HepG2 (cell line): ENCODE data around the gene ADSS1. TPM values are rescaled to one million over a fixed set of nuclear protein-coding genes. Genes with fewer than 3 reads are reported as not detected.

Experiments
- ATAC-seq: fragments of 200-7000 bp; cut with Tn5 transposase; 3 replicates; pipeline ENCODE4 v1.9.1; 2020; ENCODE audit warnings: mild to moderate bottlenecking, moderate library complexity
- BruUV-seq: library from RNA; stranded (reverse); fragments of 400-500 nt; replicated peaks from 2 replicates; lab custom pipeline; 2021; lab: Mats Ljungman, UMichigan
- CTCF ChIA-PET: fragments of 300-600 bp; formaldehyde crosslinking; extraction: SDS; loops from one replicate; lab custom pipeline; 2021; ENCODE audit warnings: low total read pairs, inconsistent platforms, low intra/inter-chr PET ratio; lab: Yijun Ruan, JAX
- POLR2A ChIA-PET: fragments of 350-600 bp; sonication (Branson Sonifier 250); formaldehyde crosslinking; loops from one replicate; lab custom pipeline; 2020; ENCODE audit warnings: antibody characterized with exemption, inconsistent platforms; lab: Yijun Ruan, JAX
- DNase-seq: peaks from one replicate; pipeline ENCODE4 v3.0.0-alpha.2; 2015; ENCODE audit warnings: low spot score
- FAIRE-seq: peaks from 3 replicates; lab custom pipeline; 2011; peaks lifted over from hg19 to GRCh38; lab: Jason Lieb, UNC
- H2AFZ ChIP-seq: one replicate; pipeline ENCODE4 v1.6.1; 2011; ENCODE audit warnings: low read length, inconsistent platforms
- H3K27ac ChIP-seq: fragments of 300-600 bp; 3 replicates; pipeline ENCODE4 v1.8.0; 2011; ENCODE audit warnings: mixed run types, mild to moderate bottlenecking, mixed read lengths, low read length, inconsistent platforms; ENCODE audit not compliant: insufficient read depth; ENCODE audit errors: extremely low read length
- H3K27me3 ChIP-seq, 2 experiments: fragments of 200-600 bp in 1 of 2; 2 replicates in 1 of 2; 3 replicates in 1 of 2; pipeline versions ENCODE4 v1.6.0 to v1.8.0; 2011; ENCODE audit warnings: low read length in 2 of 2, mild to moderate bottlenecking in 2 of 2, moderate library complexity in 2 of 2, inconsistent platforms in 1 of 2; ENCODE audit not compliant: insufficient read depth in 2 of 2, control insufficient read depth in 1 of 2
- H3K36me3 ChIP-seq, 2 experiments: fragments of 200-600 bp in 1 of 2; replicated peaks in 1 of 2; 2 replicates in 1 of 2; 3 replicates in 1 of 2; pipeline versions ENCODE4 v1.5.1 to v1.8.0; 2011; ENCODE audit warnings: low read length in 2 of 2, inconsistent platforms in 1 of 2; ENCODE audit not compliant: insufficient read depth in 2 of 2, control insufficient read depth in 1 of 2
- H3K4me1 ChIP-seq: 2 replicates; pipeline ENCODE4 v1.5.1; 2012; ENCODE audit warnings: low read length, inconsistent platforms; ENCODE audit not compliant: insufficient read depth
- H3K4me2 ChIP-seq: 2 replicates; pipeline ENCODE4 v1.6.0; 2011; ENCODE audit warnings: low read depth, low read length, inconsistent platforms
- H3K4me3 ChIP-seq, 3 experiments: fragments of 200-600 bp in 1 of 3; sonication (generic), shearing (Covaris generic) in 1 of 3; replicated peaks in 1 of 3; 2 replicates each; pipeline ENCODE4 v1.5.1; 2011 to 2016; ENCODE audit warnings: low read length in 3 of 3, inconsistent platforms in 2 of 3, low read depth in 2 of 3, mild to moderate bottlenecking in 2 of 3, control low read depth in 1 of 3, mixed read lengths in 1 of 3; ENCODE audit not compliant: insufficient read depth in 1 of 3
- H3K79me2 ChIP-seq: one replicate; pipeline ENCODE4 v1.6.1; 2011; ENCODE audit warnings: low read length, inconsistent platforms; ENCODE audit not compliant: insufficient read depth
- H3K9ac ChIP-seq: 2 replicates; pipeline ENCODE4 v1.6.0; 2011; ENCODE audit warnings: mild to moderate bottlenecking, low read depth, low read length, inconsistent platforms; ENCODE audit not compliant: insufficient read depth
- H3K9me3 ChIP-seq: 2 replicates; pipeline ENCODE4 v1.5.1; 2012; ENCODE audit warnings: mild to moderate bottlenecking, low read length
- H4K20me1 ChIP-seq: 2 replicates; pipeline ENCODE4 v1.6.0; 2011; ENCODE audit warnings: inconsistent platforms, mild to moderate bottlenecking, low read length, moderate library complexity; ENCODE audit not compliant: insufficient read depth
- AGO1 ChIP-seq: fragments of 200-400 bp; formaldehyde crosslinking; IDR thresholded peaks from 2 replicates; pipeline ENCODE4 v1.6.1; 2017; ENCODE audit warnings: mild to moderate bottlenecking, low read depth, low read length, moderate library complexity; ENCODE audit not compliant: poor library complexity, severe bottlenecking
- HNRNPLL ChIP-seq: fragments of 200-400 bp; formaldehyde crosslinking; IDR thresholded peaks from 2 replicates; pipeline ENCODE4 v1.6.1; 2017; ENCODE audit warnings: mild to moderate bottlenecking, low read depth, low read length; ENCODE audit not compliant: poor library complexity, severe bottlenecking
- KLF9 ChIP-seq: IDR thresholded peaks from 2 replicates; pipeline ENCODE4 v1.6.1; 2016; ENCODE audit warnings: low read depth
- MLLT10 ChIP-seq: sonication (generic); formaldehyde crosslinking; IDR thresholded peaks from 2 replicates; pipeline ENCODE4 v1.4.0; 2020; ENCODE audit warnings: missing genetic modification reagents
- NFYC ChIP-seq: IDR thresholded peaks from 2 replicates; pipeline ENCODE4 v1.6.1; 2016; ENCODE audit warnings: missing genetic modification reagents, missing compliant biosample characterization
- PAWR ChIP-seq: sonication (generic); formaldehyde crosslinking; IDR thresholded peaks from 2 replicates; pipeline ENCODE4 v1.4.0; 2020; ENCODE audit warnings: missing genetic modification reagents, mild to moderate bottlenecking, borderline replicate concordance
- PLRG1 ChIP-seq: fragments of 450-650 bp; conservative IDR thresholded peaks from 2 replicates; pipeline ENCODE4 v1.6.1; 2016
- RFXANK ChIP-seq: IDR thresholded peaks from 2 replicates; pipeline ENCODE4 v1.6.1; 2016
- RNF2 ChIP-seq: fragments of 450-650 bp; conservative IDR thresholded peaks from 2 replicates; pipeline ENCODE4 v1.6.1; 2016; ENCODE audit warnings: low read depth
- SMARCE1 ChIP-seq: fragments of 450-650 bp; IDR thresholded peaks from 2 replicates; pipeline ENCODE4 v1.6.1; 2017; ENCODE audit warnings: borderline replicate concordance
- SOX13 ChIP-seq, 3 experiments: fragments of 450-650 bp in 1 of 3; sonication (generic) in 1 of 3; formaldehyde crosslinking in 1 of 3; IDR thresholded peaks in 2 of 3; conservative IDR thresholded peaks in 1 of 3; 2 replicates each; pipeline versions ENCODE4 v1.5.0 to v1.6.1; 2016 to 2020; ENCODE audit warnings: antibody characterized with exemption in 1 of 3, mild to moderate bottlenecking in 1 of 3, missing compliant biosample characterization in 1 of 3, missing genetic modification reagents in 1 of 3, moderate library complexity in 1 of 3
- SOX6 ChIP-seq, 2 experiments: fragments of 450-650 bp in 1 of 2; sonication (generic) in 1 of 2; formaldehyde crosslinking in 1 of 2; IDR thresholded peaks; 2 replicates each; pipeline versions ENCODE4 v1.4.0 to v1.6.1; 2017 to 2020; ENCODE audit warnings: antibody characterized with exemption in 1 of 2, mild to moderate bottlenecking in 1 of 2, missing genetic modification reagents in 1 of 2
- ZBTB3 ChIP-seq: sonication (generic); formaldehyde crosslinking; IDR thresholded peaks from 2 replicates; pipeline ENCODE4 v1.4.0; 2020; ENCODE audit warnings: low read depth, mild to moderate bottlenecking, moderate library complexity, missing genetic modification reagents, borderline replicate concordance
- ZNF143 ChIP-seq: sonication (generic); formaldehyde crosslinking; IDR thresholded peaks from 2 replicates; pipeline ENCODE4 v1.4.0; 2020; ENCODE audit warnings: missing genetic modification reagents
- ZNF350 ChIP-seq: sonication (generic); formaldehyde crosslinking; IDR thresholded peaks from 2 replicates; pipeline ENCODE4 v1.4.0; 2020; ENCODE audit warnings: mild to moderate bottlenecking, low read depth, missing genetic modification reagents, borderline replicate concordance
- ZNF652 ChIP-seq: IDR thresholded peaks from 2 replicates; pipeline ENCODE4 v1.6.1; 2016; ENCODE audit warnings: low read depth, borderline replicate concordance
- WGBS: methylation state at CpG from one replicate; pipeline ENCODE4 v1.1.6; 2017; ENCODE audit warnings: low lambda C conversion rate; 5-methylcytosine and 5-hydroxymethylcytosine counted together
- in situ Hi-C: cut with HindIII; loops from 2 replicates; pipeline ENCODE4 v1.10.0; 2017; ENCODE audit warnings: low pct_unique_long_range_greater_than_20kb; ENCODE audit not compliant: extremely low pct_ligation_motif_present
- intact Hi-C: fragments of 100-400 bp; cut with micrococcal nuclease; formaldehyde crosslinking; loops from one replicate; pipeline ENCODE4 v1.10.0; 2022; ENCODE audit not compliant: unreplicated experiment
- polyA plus RNA-seq, 8 experiments: library from polyadenylated mRNA; depleted of rRNA in 3 of 8; stranded (reverse) in 7 of 8; unstranded in 1 of 8; fragments of >200 nt; fragmentation: Illumina TruSeq in 4 of 8; extraction: Trizol in 4 of 8; gene quantifications; 2 replicates each; pipeline versions ENCODE4 v1.2.1 to v1.2.3, GENCODE V29; 2011 to 2016; ENCODE audit warnings: low read depth in 4 of 8, missing spikeins in 1 of 8, mixed read lengths in 1 of 8; ENCODE audit not compliant: insufficient read depth in 1 of 8
- total RNA-seq, 5 experiments: library from RNA; depleted of rRNA; stranded (reverse); fragments of >200 nt; fragmentation: Illumina TruSeq; extraction: Trizol; gene quantifications; 2 replicates each; pipeline ENCODE4 v1.2.3, GENCODE V29; 2016; ENCODE audit warnings: low read depth in 1 of 5
- TF ChIP-seq, protein P1 (sequence below): sonication (generic); formaldehyde crosslinking; IDR thresholded peaks from 2 replicates; pipeline ENCODE4 v1.4.0; 2020; ENCODE audit warnings: missing genetic modification reagents
- TF ChIP-seq, protein P2 (sequence below): sonication (generic); formaldehyde crosslinking; IDR thresholded peaks from 2 replicates; pipeline ENCODE4 v1.4.0; 2020; ENCODE audit warnings: mild to moderate bottlenecking, missing genetic modification reagents
- TF ChIP-seq, protein P3 (sequence below): sonication (generic); formaldehyde crosslinking; IDR thresholded peaks from 2 replicates; pipeline ENCODE4 v1.5.0; 2020; ENCODE audit warnings: missing genetic modification reagents

ADSS1 gene
- total and polyA plus RNA-seq, 2 of the 13 experiments (the other 11 are each of a cell fraction or from before 2014, with no cell fraction given): 1.0 to 36.7 TPM

DNA sequence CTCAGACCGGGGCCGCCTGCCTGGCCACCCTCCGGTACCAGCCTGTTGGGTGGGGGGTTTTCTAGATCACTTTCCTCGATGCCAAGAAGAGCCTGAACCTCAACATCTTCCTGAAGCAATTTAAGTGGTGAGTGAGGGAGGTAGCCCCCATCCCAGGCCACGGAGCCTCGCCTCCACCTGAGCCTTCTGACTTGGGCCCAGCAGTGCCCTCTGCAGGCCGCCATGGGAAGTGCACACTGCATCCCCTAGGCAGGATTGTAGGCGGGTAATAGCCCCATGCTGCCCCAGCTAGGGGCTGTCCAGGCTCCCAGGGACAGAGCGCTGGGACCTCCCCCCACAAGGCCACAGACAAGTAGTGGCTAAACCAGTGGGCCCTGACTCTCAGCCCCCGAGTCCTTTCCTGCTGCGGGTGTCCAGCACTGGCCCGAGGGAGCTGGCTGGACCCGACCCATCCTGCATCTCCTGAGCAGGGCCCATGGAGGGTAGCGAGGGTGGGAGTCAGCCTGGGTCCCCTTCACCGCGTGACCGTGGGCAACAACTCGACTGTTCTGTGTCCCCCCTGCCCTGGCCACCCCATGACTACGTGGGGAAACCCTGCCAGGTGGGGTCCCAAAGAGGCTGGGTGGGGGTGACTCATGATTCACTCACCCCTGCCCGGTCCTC, 15.3 kb upstream of the ADSS1 start:
- FAIRE-seq (peak; percentile 60), ATAC-seq (peak; percentile 75), DNase-seq (peak; percentile 35)
- H3K9me3 ChIP-seq: no peaks in the 10 kb centered on the region
- no peaks in the 10 kb centered on the region for H3K79me2 ChIP-seq
- in situ Hi-C loops (loop anchor here (5.0 kb wide), 1 partner anchor 56 kb away; no protein-coding TSS in a partner anchor), intact Hi-C loops (loop anchor here (1.0 kb wide), 2 partner anchors 23 to 58 kb away; no protein-coding TSS in a partner anchor)
- H3K9ac ChIP-seq: no peak overlapping the region
- 40% methylated on average over 2 of the region's 20 CpGs for WGBS
- no peak overlapping the region for H2AFZ ChIP-seq
- POLR2A ChIA-PET: interaction anchor here (0.6 to 0.9 kb wide), 2 partner anchors 24 to 43 kb away, joined by 3 to 4 read pairs; no protein-coding TSS in a partner anchor
- H4K20me1 ChIP-seq: no peaks in the 10 kb centered on the region
- BruUV-seq: no TSS peak
- no peak overlapping the region for H3K4me3 ChIP-seq
- H3K4me2 ChIP-seq: no peak overlapping the region
- H3K27ac ChIP-seq: no peak overlapping the region
- H3K4me1 ChIP-seq: no peaks in the 10 kb centered on the region
- peaks cover 15 to 34% of the 10 kb centered on the region in 2 experiments; a peak in 3 of 5 replicates for H3K36me3 ChIP-seq
- CTCF ChIA-PET: interaction anchor here (0.7 to 2.1 kb wide), 7 partner anchors 23 to 68 kb away, joined by 3 to 31 read pairs (median 3); no protein-coding TSS in a partner anchor
- no peaks in the 10 kb centered on the region for H3K27me3 ChIP-seq
- TF ChIP-seq, protein P1, sequence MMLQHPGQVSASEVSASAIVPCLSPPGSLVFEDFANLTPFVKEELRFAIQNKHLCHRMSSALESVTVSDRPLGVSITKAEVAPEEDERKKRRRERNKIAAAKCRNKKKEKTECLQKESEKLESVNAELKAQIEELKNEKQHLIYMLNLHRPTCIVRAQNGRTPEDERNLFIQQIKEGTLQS: no peak
- no peak for TF ChIP-seq PAWR
- TF ChIP-seq SOX6 (IDR thresholded peaks at IDR 0.05): no peak
- 0 out of 2 replicates have a peak, but pooled peaks have one; percentile 15 for TF ChIP-seq SOX6 (CRISPR knock-in tag; IDR thresholded peaks at IDR 0.05)
- TF ChIP-seq SOX13 (IDR thresholded peaks at IDR 0.05): no peak
- no peak for TF ChIP-seq SOX13 (CRISPR knock-in tag; conservative IDR thresholded peaks at IDR 0.05 in 1 of 2, IDR thresholded peaks at IDR 0.05 in 1 of 2)
- TF ChIP-seq ZNF652: no peak
- TF ChIP-seq NFYC (CRISPR knock-in tag): no peak
- TF ChIP-seq ZNF143 (CRISPR knock-in tag): no peak
- no peak for TF ChIP-seq ZBTB3
- TF ChIP-seq KLF9 (CRISPR knock-in tag): no peak
- TF ChIP-seq RNF2: no peak
- TF ChIP-seq ZNF350 (CRISPR knock-in tag): no peak
- TF ChIP-seq, protein P2, sequence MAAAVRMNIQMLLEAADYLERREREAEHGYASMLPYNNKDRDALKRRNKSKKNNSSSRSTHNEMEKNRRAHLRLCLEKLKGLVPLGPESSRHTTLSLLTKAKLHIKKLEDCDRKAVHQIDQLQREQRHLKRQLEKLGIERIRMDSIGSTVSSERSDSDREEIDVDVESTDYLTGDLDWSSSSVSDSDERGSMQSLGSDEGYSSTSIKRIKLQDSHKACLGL: no peak; the same call in 1 of the 2 replicates
- peak; percentile 24 for TF ChIP-seq HNRNPLL
- TF ChIP-seq SMARCE1: no peak
- TF ChIP-seq MLLT10 (CRISPR knock-in tag): no peak
- TF ChIP-seq RFXANK (CRISPR knock-in tag): no peak
- no peak for TF ChIP-seq PLRG1
- TF ChIP-seq, protein P3, sequence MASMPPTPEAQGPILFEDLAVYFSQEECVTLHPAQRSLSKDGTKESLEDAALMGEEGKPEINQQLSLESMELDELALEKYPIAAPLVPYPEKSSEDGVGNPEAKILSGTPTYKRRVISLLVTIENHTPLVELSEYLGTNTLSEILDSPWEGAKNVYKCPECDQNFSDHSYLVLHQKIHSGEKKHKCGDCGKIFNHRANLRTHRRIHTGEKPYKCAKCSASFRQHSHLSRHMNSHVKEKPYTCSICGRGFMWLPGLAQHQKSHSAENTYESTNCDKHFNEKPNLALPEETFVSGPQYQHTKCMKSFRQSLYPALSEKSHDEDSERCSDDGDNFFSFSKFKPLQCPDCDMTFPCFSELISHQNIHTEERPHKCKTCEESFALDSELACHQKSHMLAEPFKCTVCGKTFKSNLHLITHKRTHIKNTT (CRISPR knock-in tag): no peak
- no peak for TF ChIP-seq AGO1
